ENCODE data around the gene CHST7.
"Not testable (repeated sequence)": the region's sequence is repeated elsewhere in the genome, so short reads cannot be mapped to it uniquely, and the experiment has no call there.

The CHST7 gene

GRCh38 chrX:46573331-46573891 is at the start of gene CHST7:
CHST7 (plus strand) TSS chrX:46573765; CDS start chrX:46573932, 167 bp downstream.
- DNase-seq (ENCODE audit: low read depth): no peak

- not testable (repeated sequence) for DNase-seq (ENCODE audit: low read depth)
Observed at GRCh38 chrX:46528640-46529039, 44.9 kb upstream of the CHST7 start.

GRCh38 chrX:46529740-46530403 is 43.7 kb upstream of the CHST7 start:
- not testable (repeated sequence) for DNase-seq (ENCODE audit: low read depth)

- not testable (repeated sequence) for DNase-seq (ENCODE audit: low read depth)
Observed at GRCh38 chrX:46530404-46530908, 43.1 kb upstream of the CHST7 start.

GRCh38 chrX:46531442-46531841 is 42.1 kb upstream of the CHST7 start:
- DNase-seq (ENCODE audit: low read depth): no peak

- no peak for DNase-seq (ENCODE audit: low read depth)
Observed at GRCh38 chrX:46543441-46543840, 30.1 kb upstream of the CHST7 start.

- not testable (repeated sequence) for DNase-seq (ENCODE audit: low read depth)
Observed at GRCh38 chrX:46544527-46544926, 29.0 kb upstream of the CHST7 start.

GRCh38 chrX:46545111-46546005 is 28.2 kb upstream of the CHST7 start, which contains the start of gene ZNF674:
ZNF674 (minus strand) TSS chrX:46545421; CDS start chrX:46542087, 3,334 bp downstream.
- peak; percentile 92 for DNase-seq (ENCODE audit: low read depth)

GRCh38 chrX:46547857-46548256 is 25.7 kb upstream of the CHST7 start:
- no peak for DNase-seq (ENCODE audit: low read depth)

GRCh38 chrX:46549914-46550313 is 23.7 kb upstream of the CHST7 start:
- DNase-seq (ENCODE audit: low read depth): no peak

GRCh38 chrX:46551494-46552128 is 22.0 kb upstream of the CHST7 start:
- DNase-seq (ENCODE audit: low read depth): no peak

- DNase-seq (ENCODE audit: low read depth): no peak
Observed at GRCh38 chrX:46553935-46554334, 19.6 kb upstream of the CHST7 start.

- no peak for DNase-seq (ENCODE audit: low read depth)
Observed at GRCh38 chrX:46554942-46555341, 18.6 kb upstream of the CHST7 start.

GRCh38 chrX:46559062-46559461 is 14.5 kb upstream of the CHST7 start:
- no peak for DNase-seq (ENCODE audit: low read depth)

GRCh38 chrX:46561824-46562657 is 11.5 kb upstream of the CHST7 start:
- DNase-seq (ENCODE audit: low read depth): no peak

- no peak for DNase-seq (ENCODE audit: low read depth)
Observed at GRCh38 chrX:46567388-46567787, 6.2 kb upstream of the CHST7 start.

GRCh38 chrX:46569621-46570020 is 3.9 kb upstream of the CHST7 start:
- no peak for DNase-seq (ENCODE audit: low read depth)

- no peak for DNase-seq (ENCODE audit: low read depth)
Observed at GRCh38 chrX:46571423-46572339, 1.9 kb upstream of the CHST7 start.

GRCh38 chrX:46572340-46572936 is 1.1 kb upstream of the CHST7 start:
- DNase-seq (ENCODE audit: low read depth): no peak
